Measurements from ENCODE around the gene GADD45G. TPM values are rescaled to one million over a fixed set of nuclear protein-coding genes. Genes with fewer than 3 reads are reported as not detected.

Gene GADD45G
- 7.3 TPM for total RNA-seq

- peak; percentile 73 to 97 (median 94) for DNase-seq (ENCODE audit: low read depth in 2 of 3, low spot score in 2 of 3)
Measured at GRCh38 chr9:89604729-89605464, at the start of gene GADD45G. TSS of gene GADD45G (plus strand) at chr9:89605012. CDS start at chr9:89605122, 110 bp downstream.

- no peak for DNase-seq (ENCODE audit: low read depth in 2 of 3, low spot score in 2 of 3)
Measured at GRCh38 chr9:89555036-89555415, 49.8 kb upstream of the GADD45G start.

DNA sequence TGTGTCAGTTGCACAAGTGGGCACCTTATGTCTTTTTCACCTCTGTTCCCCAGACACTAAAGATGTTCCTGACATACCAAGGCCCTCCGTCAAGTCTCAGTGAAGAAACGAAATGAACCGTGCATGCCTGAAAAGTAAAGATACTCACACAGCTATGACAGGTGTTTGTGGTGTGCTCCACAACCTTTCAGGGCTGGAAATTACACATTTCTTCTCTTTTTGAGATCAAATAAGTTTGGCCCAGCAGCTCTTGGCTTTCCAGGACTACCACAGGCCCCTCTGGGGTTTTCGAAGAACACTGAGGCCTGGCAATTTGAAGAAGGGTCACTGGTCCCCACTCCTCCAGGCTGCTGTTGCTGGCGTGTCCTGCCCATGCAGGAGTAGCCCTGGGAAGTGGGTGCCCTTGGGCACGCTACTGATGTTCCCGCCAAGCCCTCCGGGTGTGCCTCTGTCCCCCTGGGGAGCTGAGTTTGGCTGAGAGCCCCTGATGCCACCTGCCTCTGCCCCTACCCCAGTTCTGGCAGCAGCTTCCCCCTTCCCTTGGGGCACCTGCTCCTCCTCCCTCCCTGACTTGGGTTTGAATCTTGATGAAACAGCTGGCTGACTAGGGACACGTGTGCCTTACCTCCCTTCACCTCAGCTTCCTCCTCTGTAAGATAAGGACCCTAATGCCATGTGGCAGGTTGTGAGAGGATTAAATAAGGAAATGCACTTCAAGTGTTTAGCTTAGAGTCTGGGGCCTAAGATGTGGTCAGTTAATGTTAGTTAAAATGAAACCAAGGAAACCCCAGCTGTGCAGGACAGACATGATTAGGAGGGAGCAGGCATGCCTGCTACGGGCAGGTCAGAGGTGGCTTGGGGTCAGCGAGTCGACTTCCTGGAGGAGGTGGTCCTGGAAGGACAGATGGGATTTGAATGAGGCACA is 49.1 kb upstream of the GADD45G start:
- DNase-seq (ENCODE audit: low read depth in 2 of 3, low spot score in 2 of 3) = peak in 2 of 3 donors; percentile 78 to 97

DNA sequence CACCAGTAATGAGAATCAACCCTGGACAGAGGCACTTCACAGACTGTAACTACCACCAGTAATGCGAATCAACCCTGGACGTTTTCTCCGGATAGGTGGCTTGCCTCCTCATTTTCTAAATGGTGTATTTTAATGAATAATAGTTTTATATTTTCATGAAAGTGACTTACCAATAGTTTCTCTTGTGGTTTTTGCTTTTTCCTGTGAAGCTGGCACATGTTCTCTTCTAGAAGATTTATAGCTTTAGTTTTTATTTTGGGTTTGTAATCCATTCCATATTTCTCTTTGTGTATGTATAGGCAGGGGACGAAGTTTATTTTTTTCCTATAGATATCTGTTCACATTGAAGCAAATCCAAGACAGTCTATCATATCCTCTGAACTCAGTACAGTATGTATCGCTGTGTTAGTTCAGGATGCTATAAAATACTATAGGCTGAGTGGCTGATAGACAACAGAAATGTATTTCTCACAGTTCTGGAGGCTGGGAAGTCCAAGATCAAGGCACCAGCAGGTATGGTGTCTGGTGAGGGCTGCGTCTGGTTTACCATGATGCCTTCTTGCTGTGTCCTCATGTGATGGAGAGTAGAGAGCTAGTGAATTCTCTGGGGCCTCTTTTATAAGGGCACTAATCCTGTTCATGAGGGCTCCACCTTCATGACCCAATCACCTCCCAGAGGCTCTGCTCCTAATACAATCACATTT is 46.5 kb upstream of the GADD45G start:
- DNase-seq (ENCODE audit: low read depth in 2 of 3, low spot score in 2 of 3) = peak in 1 of 3 donors; percentile 50

DNA sequence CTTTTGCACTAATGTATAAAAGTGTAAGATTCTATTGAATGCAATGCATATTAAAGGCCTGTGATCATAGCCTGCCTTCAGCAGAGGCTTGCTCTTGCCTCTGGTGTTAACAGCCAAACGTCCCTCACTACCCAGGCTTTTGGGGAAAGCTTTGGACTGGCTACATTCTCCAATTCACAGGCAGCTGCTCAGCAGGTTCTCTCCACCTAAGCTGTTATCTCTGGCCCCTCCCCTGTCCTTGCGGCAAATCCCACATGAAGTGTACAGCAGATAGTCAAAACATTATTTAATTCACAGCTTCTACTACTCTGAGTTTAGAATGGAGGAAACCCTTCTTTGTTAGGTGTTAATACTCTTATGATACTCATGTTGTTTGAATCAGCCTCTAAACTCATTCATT is 45.9 kb upstream of the GADD45G start:
- DNase-seq (ENCODE audit: low read depth in 2 of 3, low spot score in 2 of 3) = no peak

- no peak for DNase-seq (ENCODE audit: low read depth in 2 of 3, low spot score in 2 of 3)
Measured at GRCh38 chr9:89562186-89562814, 42.5 kb upstream of the GADD45G start.

DNA sequence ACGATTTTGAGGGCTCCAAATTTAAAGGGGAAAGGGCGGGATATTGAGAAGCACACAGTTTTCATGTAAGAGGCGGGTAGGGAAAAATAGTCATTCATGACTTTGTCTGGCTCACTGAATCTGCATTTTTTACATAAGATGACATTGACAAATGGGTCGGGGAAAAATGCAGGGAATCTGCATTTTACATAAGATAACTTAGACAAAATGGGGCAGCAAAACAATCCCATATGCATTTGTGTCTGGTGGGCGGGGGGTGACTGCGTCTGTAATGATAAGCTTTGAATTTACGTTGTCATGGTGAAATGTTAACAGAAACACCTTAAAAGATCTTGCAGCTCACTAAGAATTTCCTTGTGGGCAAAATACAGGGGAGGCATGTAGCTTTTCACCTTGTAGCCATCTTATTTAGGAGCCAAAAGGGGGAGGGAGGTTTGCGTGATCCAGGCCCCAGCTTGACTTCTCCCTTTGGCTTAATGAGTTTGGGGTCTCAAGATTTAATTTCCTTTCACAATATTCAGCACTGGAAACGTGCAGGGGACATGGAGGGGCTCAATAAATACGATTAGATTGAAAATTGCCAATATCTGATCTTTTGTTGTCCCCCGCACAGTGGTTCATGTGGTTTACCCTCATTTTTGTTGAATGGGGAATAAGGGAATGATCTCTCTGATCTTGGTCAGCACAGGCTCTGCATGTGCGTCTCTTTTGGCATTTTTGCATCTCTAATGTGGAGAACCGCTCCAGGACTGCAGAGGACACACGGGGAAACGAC is 41.1 kb upstream of the GADD45G start:
- no peak for DNase-seq (ENCODE audit: low read depth in 2 of 3, low spot score in 2 of 3)

- peak in 2 of 3 donors; percentile 22 to 38 for DNase-seq (ENCODE audit: low read depth in 2 of 3, low spot score in 2 of 3)
Measured at GRCh38 chr9:89564346-89564878, 40.4 kb upstream of the GADD45G start.

- no peak for DNase-seq (ENCODE audit: low read depth in 2 of 3, low spot score in 2 of 3)
Measured at GRCh38 chr9:89567649-89568048, 37.2 kb upstream of the GADD45G start.

DNA sequence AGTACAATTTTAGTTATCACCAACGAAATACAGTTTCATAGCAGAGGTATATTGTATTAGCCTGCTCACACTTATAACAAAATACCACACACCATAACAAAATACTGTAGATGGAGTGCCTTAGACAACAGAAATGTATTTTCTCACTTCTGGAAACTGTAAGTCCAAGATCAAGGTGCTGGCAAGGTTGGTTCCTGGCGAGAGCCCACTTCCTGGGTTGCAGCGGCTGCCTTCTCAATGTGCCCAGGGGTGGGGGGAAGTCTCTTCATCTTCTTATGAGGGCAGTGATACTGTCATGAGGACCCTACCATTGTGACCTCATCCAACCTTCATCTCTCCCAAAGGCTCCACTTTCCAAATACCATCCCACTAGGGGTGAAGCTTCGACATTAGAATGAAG is 30.5 kb upstream of the GADD45G start:
- no peak for DNase-seq (ENCODE audit: low read depth in 2 of 3, low spot score in 2 of 3)

GRCh38 chr9:89576404-89576839 is 28.4 kb upstream of the GADD45G start:
- DNase-seq (ENCODE audit: low read depth in 2 of 3, low spot score in 2 of 3) = peak in 2 of 3 donors; percentile 33 to 76

DNA sequence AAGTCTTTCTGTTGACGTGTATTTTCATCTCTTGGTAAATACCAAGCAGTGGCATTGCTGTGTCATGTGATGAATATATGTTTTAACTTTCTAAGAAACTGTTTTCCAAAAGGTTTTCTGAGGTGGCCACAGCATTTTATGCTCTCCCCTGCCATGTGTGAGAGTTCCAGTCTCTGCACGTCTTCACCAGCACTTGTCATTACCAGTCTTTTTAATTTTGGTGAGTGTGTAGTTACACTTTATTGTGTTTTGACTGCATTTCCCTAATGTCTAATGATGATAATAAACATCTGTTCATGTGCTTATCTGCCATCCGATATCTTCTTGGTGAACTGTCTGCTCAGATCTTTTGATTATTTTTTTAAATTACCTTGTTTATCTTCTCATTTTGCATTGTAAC is 27.4 kb upstream of the GADD45G start:
- no peak for DNase-seq (ENCODE audit: low read depth in 2 of 3, low spot score in 2 of 3)

DNA sequence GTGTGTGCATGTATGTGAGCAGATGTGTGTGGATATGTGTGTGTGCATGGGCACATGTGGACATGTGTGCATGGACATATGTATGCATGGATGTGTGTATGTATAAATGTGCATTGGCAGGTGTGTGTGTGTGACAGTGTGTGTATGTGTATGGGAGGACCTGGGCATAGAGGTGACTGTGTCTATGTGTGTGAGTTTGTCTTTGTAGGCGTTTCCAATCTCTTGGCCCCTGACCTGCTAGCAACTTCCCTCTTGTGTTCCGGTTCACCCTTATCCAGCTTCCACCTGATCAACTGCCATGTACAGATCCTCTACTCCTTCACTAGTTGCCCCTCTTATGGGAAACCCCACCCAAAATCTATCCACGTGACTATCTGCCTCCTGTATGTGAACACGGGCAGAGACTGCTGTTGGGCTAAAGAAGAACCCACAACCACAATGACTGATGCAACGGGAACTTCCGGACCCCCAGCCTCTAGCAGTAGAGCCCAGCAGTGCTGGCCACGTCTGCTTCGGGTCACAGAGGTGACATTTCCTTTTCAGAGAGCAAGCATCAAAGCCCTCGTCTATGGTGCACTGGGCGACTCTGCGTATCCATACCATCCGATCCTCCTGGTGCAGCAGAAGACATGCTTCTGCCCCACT is 24.9 kb upstream of the GADD45G start:
- peak in 2 of 3 donors; percentile 85 to 93 for DNase-seq (ENCODE audit: low read depth in 2 of 3, low spot score in 2 of 3)

- no peak for DNase-seq (ENCODE audit: low read depth in 2 of 3, low spot score in 2 of 3)
Measured at GRCh38 chr9:89586311-89586710, 18.5 kb upstream of the GADD45G start.

- no peak for DNase-seq (ENCODE audit: low read depth in 2 of 3, low spot score in 2 of 3)
Measured at GRCh38 chr9:89588271-89588879, 16.4 kb upstream of the GADD45G start.

DNA sequence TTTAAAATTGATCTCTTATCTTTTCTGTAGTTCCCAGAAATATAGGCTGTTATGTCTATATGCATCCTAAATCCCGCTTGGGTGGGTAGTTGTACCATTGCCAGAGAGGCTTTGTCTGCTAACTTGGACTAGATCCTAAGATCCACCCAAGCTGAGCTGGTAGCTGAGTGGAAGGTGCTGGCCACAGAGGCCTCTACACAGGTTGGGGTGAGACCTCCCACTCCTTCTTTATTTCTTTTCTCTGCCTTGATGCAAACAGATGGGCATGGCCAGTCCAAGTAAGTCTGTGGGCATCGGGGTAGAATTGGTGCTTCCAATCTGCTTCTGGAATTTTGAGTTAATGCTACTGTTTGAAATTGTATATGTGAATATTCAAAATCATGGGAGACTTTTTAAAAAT is 14.4 kb upstream of the GADD45G start:
- DNase-seq (ENCODE audit: low read depth in 2 of 3, low spot score in 2 of 3) = no peak

- no peak for DNase-seq (ENCODE audit: low read depth in 2 of 3, low spot score in 2 of 3)
Measured at GRCh38 chr9:89591274-89592212, 13.3 kb upstream of the GADD45G start.

All from hematopoietic multipotent progenitor cell (in vitro differentiated cells).